Measurements from ENCODE around the gene MDM1.
A peak's percentile ranks its signal among the peaks of the same experiment; 100 is the strongest.

The MDM1 gene

DNA sequence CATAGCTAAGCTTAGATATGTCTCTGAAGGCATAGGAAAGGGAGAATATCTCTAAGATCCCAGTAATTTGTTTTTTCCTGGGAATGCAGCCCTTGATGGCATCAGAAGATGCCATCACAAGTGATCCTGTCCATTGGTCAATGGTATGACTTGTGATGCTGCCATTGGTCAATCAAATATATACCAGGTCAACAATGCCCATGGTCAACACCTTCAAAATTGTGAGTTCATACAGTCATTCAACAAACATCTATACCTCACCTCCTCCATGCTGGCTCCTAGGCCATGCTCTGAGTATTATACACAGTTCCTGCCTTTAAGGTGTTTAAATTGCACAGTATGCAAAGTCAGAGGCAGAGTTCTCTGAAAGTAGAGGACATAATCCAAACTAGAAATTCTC is 59.4 kb downstream of the MDM1 start:
- no peak for DNase-seq (ENCODE audit: low read depth)

DNA sequence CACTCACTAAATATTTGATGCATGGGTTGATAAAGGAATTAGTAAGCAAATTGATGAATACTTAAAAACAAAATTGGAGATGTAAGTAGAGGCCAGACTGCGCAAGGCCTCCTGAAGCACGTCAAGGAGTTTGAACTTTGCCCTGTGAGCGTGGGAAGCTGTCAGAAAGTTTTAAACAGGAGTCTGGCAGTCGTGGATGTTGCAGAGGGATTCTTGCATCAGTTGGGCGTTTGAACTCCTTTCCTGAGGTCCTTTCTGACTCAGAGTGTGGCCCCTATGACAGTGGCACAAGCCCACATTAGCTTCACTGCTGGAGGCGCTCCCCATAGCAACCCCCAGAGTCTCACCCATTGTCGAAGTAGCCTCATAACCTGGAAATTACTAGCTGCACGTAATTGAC is 60.8 kb downstream of the MDM1 start:
- DNase-seq (ENCODE audit: low read depth), result no peak

DNA sequence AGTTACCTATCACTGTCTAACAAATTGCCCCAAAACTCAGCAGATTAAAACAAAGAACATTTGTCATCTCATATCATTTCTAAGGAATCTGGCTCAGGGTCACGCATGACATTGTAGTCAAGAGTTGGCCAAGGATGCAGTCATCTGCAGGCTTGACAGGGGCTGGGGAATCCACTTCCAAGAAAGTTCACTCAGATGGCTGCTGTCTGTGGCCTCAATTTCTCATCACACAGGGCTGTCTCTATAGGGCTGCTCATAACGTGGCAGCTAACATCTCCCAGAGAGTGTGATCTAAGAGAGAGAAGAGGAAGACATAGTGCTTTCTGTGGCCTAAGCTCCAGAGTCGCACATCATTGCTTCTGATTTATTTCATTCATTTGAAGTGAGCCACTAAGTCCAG is 61.8 kb downstream of the MDM1 start:
- no peak for DNase-seq (ENCODE audit: low read depth)

DNA sequence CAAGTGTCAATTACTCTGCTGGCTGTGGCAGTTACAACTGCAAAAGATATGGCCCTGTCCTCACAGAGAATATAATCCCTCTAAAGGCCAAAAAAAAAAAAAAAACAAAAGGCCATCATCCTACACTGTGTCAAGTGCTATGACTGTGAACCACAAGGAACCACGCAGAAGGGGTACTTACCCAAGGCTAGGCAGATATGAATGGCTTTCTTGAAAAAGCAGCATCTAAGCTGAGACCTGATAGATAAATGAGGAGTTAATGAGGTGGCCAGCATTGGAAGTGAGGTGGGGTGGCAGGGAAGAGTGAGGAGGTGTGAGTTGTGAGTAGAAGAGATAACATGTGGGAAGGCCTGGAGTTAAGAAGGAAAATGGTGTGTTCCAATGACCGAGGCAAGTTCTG is 62.4 kb downstream of the MDM1 start:
- no peak for DNase-seq (ENCODE audit: low read depth)

DNA sequence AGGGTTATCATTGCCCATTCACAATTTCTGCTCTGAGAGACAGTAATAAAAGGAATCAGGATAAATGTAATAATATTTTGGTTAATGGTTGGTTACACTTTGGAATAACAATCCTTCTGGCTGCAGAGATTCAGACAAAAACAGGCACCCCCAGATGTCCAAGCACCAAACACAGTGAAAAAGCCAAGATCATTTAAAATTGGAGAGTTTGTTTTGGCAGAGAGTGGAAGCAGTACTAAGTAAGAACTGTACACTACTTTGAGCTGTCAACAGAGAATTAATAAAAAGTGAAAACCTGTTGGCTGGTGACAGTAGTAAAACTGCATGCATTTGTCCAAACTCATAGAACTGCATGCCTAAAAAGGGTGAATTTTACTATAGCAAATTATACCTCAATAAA is 63.2 kb downstream of the MDM1 start:
- no peak for DNase-seq (ENCODE audit: low read depth)

DNA sequence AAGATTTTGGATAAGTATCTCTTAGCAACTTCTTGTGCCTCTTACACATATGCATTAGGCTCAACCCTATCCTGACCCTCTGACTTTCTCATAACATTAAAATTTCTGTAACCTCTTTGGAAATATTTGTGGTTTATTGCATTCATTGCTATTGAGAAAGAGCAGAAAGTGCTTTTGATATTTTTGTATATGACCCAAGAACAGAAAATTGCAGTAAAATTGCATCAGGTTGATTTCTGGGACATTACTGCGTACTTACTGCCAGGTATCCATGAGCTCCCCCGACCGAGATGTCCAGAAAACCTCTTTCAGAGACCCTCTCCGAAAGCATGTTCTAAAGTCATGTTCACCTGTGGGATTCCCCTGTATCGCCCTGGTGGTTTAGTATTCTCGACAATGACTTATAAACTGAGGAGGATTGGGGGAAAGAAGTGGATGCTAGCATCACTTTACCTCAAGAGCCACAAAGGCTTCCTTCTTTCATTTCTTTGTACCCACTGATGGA is 64.2 kb downstream of the MDM1 start:
- DNase-seq (ENCODE audit: low read depth), result peak; percentile 90

DNA sequence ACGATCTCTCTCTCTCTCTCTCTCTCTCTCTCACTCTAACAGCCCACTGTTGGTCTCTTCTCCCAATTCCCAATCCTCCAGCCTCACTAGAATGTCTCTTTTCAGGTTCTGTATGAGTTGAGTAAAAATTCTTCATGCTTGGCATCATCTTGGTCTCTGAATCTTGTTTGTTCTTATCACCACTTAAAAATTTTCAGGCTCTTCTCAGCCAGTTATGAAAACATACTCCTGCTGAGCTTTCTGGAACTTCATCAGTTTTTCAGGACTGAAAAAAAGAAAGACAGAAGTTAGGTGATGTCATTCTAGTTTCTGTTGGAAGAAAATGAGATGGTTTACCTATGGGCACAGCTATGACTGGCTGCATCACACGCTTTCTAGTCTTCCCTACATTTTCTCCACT is 67.3 kb downstream of the MDM1 start:
- DNase-seq (ENCODE audit: low read depth), result peak; percentile 60

DNA sequence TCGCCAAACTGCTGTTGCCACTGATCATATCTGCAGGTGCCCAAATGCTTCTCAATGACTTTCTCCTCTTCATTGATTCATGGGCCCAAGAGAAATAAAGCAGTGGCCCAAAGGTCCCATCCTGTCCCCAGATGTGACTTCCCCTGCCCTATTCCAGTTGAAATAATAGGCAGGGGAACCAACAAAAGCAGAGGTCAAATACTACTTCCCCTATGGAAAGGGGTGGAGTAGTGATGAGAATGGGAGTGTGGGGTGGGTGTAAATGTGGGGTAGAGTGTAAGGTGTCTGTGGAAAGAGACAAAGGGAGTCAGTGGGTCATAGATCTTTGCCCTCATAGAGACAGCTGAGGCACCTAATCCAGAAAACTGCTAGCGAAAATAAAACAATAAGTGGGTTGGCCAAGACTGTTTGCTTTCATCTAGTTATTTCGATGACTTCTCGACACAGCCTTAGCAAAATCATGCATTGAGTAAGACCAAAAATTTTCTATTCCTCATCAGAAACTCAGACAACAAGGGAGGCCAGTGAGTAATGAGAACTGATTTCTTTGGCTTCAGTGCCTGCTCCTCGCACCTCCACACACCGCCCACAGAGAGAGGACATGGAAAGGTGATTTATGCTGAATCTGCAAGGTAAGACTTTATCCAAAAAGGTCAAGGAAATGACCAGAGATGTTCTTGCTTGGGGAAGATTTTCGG is 67.9 kb downstream of the MDM1 start:
- DNase-seq (ENCODE audit: low read depth), result no peak

DNA sequence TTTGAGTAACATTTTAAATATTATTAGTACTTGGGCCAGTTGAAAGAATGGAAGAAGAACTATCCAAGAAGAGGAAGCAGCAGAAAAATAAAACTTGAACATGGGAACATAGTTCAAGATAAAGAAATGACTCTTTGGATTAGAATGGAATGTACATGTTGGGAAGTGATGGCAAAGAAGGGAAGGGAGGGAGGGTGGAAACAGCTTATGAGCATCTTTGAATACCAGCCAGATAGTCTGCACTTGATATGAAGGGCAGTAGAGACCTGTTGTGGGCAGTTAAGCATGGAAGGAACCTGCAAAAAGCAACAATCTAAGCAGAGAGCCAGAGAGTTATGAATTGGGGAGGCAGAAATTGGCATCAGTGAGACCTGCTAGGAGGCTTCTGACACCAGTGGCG is 68.8 kb downstream of the MDM1 start:
- DNase-seq (ENCODE audit: low read depth), result no peak

DNA sequence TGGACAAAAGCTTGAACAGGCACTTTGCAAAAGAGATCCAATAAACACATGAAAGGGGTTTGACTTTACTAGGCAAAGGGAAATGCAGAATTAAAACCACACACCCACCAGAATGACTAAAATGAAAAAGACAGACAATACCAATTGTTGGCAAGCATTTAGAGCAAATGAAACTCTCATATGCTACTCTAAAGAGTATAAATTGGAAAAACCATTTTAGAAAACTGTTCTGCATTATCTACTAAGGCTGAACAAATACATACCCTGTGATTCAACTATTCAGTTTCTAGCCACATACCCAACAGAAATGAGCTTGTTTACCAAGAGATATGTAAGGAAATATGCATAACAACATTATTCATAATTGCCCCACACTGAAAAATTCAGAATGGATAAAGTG is 70.3 kb downstream of the MDM1 start:
- no peak for DNase-seq (ENCODE audit: low read depth)

DNA sequence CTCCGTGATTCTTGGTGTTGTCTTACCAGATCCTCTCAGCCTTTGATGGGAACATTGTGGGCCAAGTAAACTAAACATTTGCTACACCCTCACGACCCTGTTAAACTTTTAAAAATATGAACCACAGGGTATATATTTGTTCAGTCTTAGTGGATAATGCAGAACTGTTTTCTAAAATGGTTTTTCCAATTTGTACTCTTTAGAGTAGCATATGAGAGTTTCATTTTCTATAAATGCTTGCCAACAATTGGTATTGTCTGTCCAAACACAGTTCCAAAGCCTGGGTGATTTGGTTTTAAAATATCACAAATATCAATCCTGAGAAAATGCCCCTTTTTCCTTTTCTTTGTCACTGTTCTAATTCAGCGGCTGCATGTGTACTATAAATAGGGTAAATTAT is 72.0 kb downstream of the MDM1 start:
- no peak for DNase-seq (ENCODE audit: low read depth)

DNA sequence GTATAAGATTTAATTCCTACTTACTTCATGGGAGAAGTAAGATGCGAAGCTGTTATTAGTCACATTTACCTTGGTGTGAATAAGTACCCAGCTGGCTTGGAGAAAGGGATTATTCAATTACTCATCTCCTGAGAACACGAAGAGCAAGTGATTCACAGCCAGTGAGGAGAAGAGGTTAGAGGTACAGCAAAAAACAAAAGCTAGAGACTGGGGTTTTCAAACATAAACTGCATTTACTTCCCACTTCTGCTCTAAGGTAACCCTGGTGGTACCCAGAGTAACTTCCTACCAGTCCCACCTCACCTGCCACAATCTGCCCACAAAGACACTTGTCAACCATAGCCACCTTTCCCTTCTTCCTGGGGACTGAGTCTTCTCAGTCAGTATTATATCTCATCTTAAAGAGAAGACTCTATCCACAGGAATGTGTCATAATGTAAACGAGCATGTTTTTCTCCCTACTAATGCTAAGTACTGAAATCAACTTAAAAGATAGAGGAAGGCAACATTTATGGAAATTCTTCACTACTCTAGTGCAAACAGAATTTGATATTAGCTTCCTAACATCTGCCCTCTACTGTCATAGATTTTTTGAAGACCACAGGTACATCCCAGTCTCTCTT is 72.7 kb downstream of the MDM1 start:
- peak; percentile 80 for DNase-seq (ENCODE audit: low read depth)

DNA sequence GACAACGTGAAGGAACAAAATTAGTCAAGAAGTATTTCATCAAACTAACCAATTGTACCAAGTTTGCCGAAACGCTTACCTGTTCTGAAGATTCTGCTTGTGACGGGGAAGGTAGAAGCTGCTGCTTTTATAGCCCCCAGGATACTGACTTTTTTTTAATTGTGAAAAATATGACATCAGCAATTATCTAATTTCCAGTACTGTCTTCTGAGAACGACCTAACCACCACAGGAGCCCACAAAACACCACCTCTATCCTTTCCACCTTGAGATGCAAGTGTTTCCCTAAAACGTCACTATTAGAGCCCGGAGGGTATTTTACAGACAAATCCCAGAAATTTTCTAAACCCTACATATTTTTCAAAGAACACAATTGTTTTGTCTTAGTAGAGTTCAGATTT is 78.7 kb downstream of the MDM1 start, which contains the start of gene IL22:
IL22 (minus strand) TSS at position 101 of the 400 bp plus-strand sequence. CDS start 156 bp downstream, outside the sequence.
- DNase-seq (ENCODE audit: low read depth), result no peak

DNA sequence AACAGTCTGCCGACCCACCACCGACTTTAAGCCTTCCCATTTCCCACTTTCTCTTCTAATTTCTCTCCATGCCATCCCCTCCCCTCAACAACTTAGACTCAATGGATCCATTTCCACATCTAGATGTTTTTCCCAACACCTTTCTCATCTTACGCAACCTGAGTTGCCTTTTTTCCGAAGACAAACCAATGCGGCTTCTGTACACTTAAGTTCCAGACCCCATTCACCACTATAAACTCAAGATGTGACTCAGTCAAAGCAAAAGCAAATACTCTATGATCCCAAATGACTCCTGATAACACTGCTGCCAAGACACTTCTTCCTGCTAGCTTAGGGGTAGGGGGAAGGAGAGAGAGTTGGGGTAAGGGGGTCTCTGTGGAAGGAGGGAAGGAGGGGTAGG is 80.1 kb downstream of the MDM1 start:
- no peak for DNase-seq (ENCODE audit: low read depth)

DNA sequence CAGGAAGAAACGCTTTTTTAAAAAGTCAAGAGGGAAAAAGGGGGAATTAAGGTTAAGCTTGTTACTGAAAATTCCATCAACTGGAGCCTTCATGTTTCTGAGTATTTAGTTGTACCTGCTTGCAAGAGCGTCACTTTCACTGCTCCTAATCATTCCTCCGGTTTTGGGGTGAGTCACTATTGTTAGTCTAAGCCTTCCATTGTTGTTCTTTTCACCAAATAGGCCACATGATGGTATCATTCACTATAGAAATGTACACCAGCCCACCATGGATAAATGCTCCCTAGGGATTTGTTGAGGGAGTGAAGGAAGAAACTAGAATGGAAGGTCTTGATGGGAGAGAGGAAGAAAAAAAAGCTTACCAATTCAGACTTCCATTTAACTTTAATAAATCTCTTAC is 81.7 kb downstream of the MDM1 start:
- no peak for DNase-seq (ENCODE audit: low read depth)

DNA sequence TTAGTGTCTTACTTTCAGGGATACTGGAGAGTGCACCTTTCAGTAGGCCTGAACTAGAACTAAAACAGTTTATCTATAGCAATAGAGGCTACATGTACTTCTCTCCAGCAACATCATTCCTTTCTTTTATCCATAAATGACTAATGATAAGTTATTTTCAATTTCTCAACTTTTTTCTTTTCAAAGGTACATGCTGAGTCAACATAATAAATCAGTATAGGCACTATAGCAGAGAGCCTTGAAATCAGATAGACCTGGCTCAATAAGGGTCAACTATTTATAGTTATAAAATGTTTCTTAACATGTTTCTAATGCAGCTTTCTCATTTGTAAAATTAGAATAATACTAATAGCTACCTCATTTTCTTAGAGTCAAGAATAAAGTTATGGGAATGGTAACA is 84.4 kb downstream of the MDM1 start:
- no peak for DNase-seq (ENCODE audit: low read depth)

DNA sequence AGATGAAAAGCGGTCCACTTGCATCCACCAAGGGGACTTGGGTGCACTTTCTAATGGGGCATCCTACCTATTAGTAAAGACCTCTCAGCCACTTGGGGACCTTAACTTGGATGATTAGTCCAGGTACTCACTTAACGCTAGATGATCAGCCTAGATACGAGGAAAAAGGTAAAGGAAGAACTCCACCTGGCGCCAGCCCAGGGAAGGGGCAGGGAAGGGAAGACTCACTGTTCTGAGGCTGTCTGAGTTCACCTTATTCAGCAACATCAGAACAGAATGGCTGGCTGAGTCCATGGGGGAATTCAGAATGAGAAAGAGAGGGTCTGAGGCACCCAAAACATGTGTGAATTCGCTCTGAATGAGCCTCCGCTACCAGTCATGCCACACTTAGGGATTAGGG is 85.8 kb downstream of the MDM1 start:
- DNase-seq (ENCODE audit: low read depth), result no peak

DNA sequence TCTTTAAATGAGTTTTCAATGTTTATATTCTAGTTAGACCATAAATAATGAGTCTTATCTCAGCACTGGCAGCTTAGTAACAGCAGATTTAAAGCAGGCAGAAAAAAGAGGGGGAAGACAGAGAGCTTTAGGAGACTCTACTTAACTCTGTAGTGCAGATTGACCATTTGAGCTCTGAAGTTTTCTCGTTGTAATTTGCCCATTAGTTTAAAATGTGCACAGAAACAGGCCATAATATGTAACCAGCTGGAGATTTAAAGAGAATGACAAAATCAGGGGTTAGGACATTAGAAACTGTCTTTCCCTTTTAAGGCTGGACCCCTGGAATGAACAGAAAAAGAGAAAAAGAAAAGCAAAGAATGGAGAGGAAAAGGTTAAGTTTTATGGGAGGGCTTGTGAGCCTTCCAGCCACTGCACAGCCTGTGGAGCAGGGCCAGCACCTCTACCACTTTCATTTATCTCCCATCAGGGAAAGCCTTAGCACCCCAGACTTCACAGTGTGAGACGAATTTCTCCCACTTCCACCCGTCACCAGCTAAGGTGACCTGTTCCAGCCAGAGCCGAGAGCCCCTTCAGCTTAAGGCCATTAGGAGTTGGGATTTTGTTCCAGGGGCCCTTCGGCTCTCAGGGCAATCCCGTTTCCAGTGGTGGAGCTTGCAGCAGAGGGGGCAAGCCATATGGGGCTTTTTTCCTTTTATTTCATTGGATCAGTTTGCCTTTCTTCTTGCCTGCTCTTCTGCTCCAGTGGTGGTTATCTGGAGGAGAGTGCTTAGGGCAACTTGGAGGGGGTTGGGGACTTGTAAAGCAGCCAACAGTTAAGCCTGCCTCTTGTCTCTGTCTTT is 86.8 kb downstream of the MDM1 start:
- DNase-seq (ENCODE audit: low read depth), result no peak

All from HS-5 (cell line).